Breast epithelium (tissue), 3 donors: Measurements from ENCODE around the gene RPA1.

Source experiments
- CTCF ChIP-seq, 3 donors: fragments of 450-650 bp; IDR thresholded peaks; one replicate each; pipeline ENCODE4 v1.5.1; 2016 to 2017; ENCODE audit warnings: antibody characterized with exemption in 3 of 3, mild to moderate bottlenecking in 3 of 3, moderate library complexity in 3 of 3
- POLR2A ChIP-seq: fragments of 450-650 bp; IDR thresholded peaks from one replicate; pipeline ENCODE4 v1.6.1; 2016; ENCODE audit warnings: antibody characterized with exemption, mild to moderate bottlenecking, moderate library complexity
- POLR2AphosphoS5 ChIP-seq, 3 donors: sonication (generic); formaldehyde crosslinking; IDR thresholded peaks; one replicate each; pipeline ENCODE4 v1.6.1; 2017; ENCODE audit warnings: antibody characterized with exemption in 3 of 3

- no peak for TF ChIP-seq CTCF (IDR thresholded peaks at IDR 0.05)
- no peak for TF ChIP-seq POLR2AphosphoS5 (IDR thresholded peaks at IDR 0.05)
- TF ChIP-seq POLR2A, result no peak
Measured at GRCh38 chr17:1928976-1929375, 99.2 kb downstream of the RPA1 start.
